ENCODE results near the gene CRB2.

Gene CRB2

DNA sequence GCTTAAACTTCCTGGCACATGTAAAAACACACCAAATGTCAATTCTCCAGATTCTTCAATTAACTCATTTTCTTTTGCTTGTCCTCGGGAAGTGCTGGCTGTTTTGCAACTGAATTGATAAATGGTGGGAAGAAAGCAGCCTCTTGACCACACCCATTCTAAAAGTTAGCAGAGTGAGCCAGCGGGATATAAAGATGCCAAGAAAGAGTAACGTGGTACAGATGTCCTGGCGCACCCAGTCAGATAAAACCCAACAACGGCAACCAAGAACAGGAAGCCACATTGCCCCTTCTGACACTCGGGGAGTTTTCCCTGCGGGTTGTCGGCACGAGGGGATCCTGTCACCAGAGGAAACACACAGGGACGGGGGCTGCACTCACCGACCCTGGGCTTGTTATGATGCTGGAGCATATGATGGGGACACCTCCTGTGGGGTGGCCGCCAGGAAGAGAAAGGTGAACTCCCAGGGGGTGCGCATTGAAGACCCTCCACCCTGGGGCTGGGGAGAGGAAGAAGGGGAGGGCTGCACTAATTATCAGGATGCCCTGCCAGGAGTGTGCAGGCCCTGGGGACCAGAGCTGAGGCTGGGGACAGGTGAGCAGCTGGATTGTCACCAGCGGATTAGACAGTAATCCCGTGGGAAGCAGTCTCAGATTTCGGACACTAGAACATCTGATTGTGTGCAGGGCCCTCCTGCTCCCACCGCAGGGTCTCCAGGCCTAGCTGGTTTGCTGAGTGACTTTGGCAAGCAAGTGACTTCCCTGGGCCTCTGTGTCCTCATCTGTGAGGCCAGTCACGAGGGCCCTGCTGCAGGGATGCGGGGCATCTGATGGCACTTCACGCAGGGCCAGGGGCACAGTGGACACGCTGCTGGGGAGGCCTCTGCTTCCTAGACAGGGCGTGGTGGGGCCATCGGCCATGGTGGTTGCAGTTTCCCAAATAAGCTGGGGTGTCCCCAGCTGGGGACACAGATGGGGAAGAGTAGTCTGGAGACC, 59.2 kb downstream of the CRB2 start:
- in situ Hi-C loops (cut with HindIII; ENCODE audit: low sequenced_read_pairs) = no loop called here
- TF ChIP-seq, protein P1, sequence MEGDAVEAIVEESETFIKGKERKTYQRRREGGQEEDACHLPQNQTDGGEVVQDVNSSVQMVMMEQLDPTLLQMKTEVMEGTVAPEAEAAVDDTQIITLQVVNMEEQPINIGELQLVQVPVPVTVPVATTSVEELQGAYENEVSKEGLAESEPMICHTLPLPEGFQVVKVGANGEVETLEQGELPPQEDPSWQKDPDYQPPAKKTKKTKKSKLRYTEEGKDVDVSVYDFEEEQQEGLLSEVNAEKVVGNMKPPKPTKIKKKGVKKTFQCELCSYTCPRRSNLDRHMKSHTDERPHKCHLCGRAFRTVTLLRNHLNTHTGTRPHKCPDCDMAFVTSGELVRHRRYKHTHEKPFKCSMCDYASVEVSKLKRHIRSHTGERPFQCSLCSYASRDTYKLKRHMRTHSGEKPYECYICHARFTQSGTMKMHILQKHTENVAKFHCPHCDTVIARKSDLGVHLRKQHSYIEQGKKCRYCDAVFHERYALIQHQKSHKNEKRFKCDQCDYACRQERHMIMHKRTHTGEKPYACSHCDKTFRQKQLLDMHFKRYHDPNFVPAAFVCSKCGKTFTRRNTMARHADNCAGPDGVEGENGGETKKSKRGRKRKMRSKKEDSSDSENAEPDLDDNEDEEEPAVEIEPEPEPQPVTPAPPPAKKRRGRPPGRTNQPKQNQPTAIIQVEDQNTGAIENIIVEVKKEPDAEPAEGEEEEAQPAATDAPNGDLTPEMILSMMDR (IDR thresholded peaks at IDR 0.05; ENCODE audit: low read depth, low read length, missing control alignments) = no peak
- H3K4me3 ChIP-seq (ENCODE audit: low read depth, low read length) = no peak overlapping the region
- DNase-seq (ENCODE audit: low read depth) = no peak

DNA sequence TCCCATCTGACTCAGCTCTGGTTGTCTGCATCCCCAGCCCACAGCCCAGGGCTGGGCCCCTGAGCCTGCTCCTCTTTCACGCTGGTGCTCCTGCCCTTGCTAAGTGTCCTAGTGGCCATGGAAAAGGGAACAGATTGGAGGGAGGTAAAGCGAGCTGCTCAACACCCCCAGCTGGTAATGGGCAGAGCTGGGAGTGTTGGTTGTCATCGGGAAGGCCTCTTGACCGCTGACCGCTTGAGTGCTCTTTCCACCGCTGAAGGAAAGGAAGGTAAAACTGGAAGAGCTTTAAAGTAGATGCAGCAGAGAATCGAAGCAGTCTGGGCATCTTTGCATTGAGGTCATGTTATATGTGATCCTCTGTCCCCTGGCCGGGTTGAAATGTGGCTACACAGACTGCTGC, 60.2 kb downstream of the CRB2 start:
- no peak for DNase-seq (ENCODE audit: low read depth)
- TF ChIP-seq, protein P1 (IDR thresholded peaks at IDR 0.05; ENCODE audit: low read depth, low read length, missing control alignments) = no peak
- no peak overlapping the region for H3K4me3 ChIP-seq (ENCODE audit: low read depth, low read length)
- in situ Hi-C loops (cut with HindIII; ENCODE audit: low sequenced_read_pairs) = no loop called here

GRCh38 chr9:123417289-123418051, 61.5 kb downstream of the CRB2 start:
- no peak for DNase-seq (ENCODE audit: low read depth)
- TF ChIP-seq, protein P1 (IDR thresholded peaks at IDR 0.05; ENCODE audit: low read depth, low read length, missing control alignments) = no peak
- no peak overlapping the region for H3K4me3 ChIP-seq (ENCODE audit: low read depth, low read length)
- in situ Hi-C loops (cut with HindIII; ENCODE audit: low sequenced_read_pairs) = no loop called here

- TF ChIP-seq, protein P1 (IDR thresholded peaks at IDR 0.05; ENCODE audit: low read depth, low read length, missing control alignments) = no peak
- in situ Hi-C loops (cut with HindIII; ENCODE audit: low sequenced_read_pairs) = no loop called here
- H3K4me3 ChIP-seq (ENCODE audit: low read depth, low read length) = no peak overlapping the region
- DNase-seq (ENCODE audit: low read depth) = no peak
These were observed 62.0 kb downstream of the CRB2 start for GRCh38 chr9:123418052-123418430.

- H3K4me3 ChIP-seq (ENCODE audit: low read depth, low read length) = no peak overlapping the region
- no peak for DNase-seq (ENCODE audit: low read depth)
- in situ Hi-C loops (cut with HindIII; ENCODE audit: low sequenced_read_pairs) = no loop called here
- TF ChIP-seq, protein P1 (IDR thresholded peaks at IDR 0.05; ENCODE audit: low read depth, low read length, missing control alignments) = no peak
These were observed 62.5 kb downstream of the CRB2 start for GRCh38 chr9:123418506-123418905.

DNA sequence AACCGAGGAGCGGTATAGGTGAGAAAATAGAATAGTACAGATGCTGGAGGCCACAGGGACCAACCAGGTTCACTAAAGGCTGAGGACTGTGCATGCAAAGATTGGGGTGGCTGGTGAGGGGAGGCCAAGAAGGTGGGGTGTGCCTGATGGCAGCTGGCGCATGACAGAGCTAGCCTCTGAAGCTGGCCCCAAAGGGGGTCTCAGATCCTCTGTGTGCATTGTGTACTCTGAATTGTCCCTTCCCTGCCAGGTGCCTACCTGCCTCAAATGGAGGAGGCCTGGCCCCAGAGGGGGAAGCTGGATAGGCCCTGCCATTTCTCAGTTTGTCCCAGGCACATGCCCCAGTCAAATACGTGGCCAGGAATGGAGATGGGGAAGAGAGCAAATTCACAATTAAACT, 63.1 kb downstream of the CRB2 start:
- TF ChIP-seq, protein P1 (IDR thresholded peaks at IDR 0.05; ENCODE audit: low read depth, low read length, missing control alignments) = no peak
- no peak overlapping the region for H3K4me3 ChIP-seq (ENCODE audit: low read depth, low read length)
- DNase-seq (ENCODE audit: low read depth) = no peak
- in situ Hi-C loops (cut with HindIII; ENCODE audit: low sequenced_read_pairs) = no loop called here
